OCI-LY1 (cell line): ENCODE measurements around the gene PPP2R2C.

ENCODE experiments used
- CTCF ChIP-seq: fragments of 200-600 bp; sonication (generic), shearing (Covaris generic); IDR thresholded peaks from 2 replicates; pipeline ENCODE4 v1.5.1; 2017; ENCODE audit warnings: mild to moderate bottlenecking, antibody characterized with exemption, low read length, moderate library complexity, mixed read lengths
- EZH2 ChIP-seq: fragments of 200-600 bp; sonication (generic), shearing (Covaris generic); IDR thresholded peaks from 2 replicates; pipeline ENCODE4 v1.8.0; 2017; ENCODE audit warnings: borderline replicate concordance, mixed run types, mild to moderate bottlenecking, antibody characterized with exemption, low read length, moderate library complexity, mixed read lengths

- TF ChIP-seq EZH2, result no peak
- TF ChIP-seq CTCF, result no peak
These were observed 90.8 kb downstream of the PPP2R2C start for GRCh38 chr4:6381571-6382123.
